Smooth muscle cell (in vitro differentiated cells): ENCODE results near the gene FLT4. TPM values are rescaled to one million over a fixed set of nuclear protein-coding genes. Genes with fewer than 3 reads are reported as not detected.

ENCODE experiments used
- DNase-seq: peaks from one replicate; lab custom pipeline; 2025; ENCODE audit not compliant: unreplicated experiment; lab: John Stamatoyannopoulos, UW
- H2AFZ ChIP-seq: fragments of 200-600 bp; sonication (generic); 2 replicates; pipeline ENCODE4 v1.6.0; 2016; ENCODE audit warnings: antibody characterized with exemption, low read depth, mild to moderate bottlenecking
- H3F3A ChIP-seq: fragments of 200-600 bp; sonication (generic); 2 replicates; pipeline ENCODE4 v1.6.0; 2017; ENCODE audit warnings: antibody characterized with exemption, low read depth
- H3K27ac ChIP-seq: fragments of 200-600 bp; sonication (generic); 2 replicates; pipeline ENCODE4 v1.5.1; 2016; ENCODE audit warnings: low read depth, mild to moderate bottlenecking
- H3K27me3 ChIP-seq: fragments of 200-600 bp; sonication (generic); 2 replicates; pipeline ENCODE4 v1.6.1; 2016; ENCODE audit warnings: low read depth, mild to moderate bottlenecking
- H3K36me3 ChIP-seq: fragments of 200-600 bp; sonication (generic); 2 replicates; pipeline ENCODE4 v1.5.1; 2016; ENCODE audit warnings: low read depth
- H3K4me1 ChIP-seq: fragments of 200-600 bp; sonication (generic); 2 replicates; pipeline ENCODE4 v1.5.1; 2016; ENCODE audit warnings: low read depth
- H3K4me2 ChIP-seq: fragments of 200-600 bp; sonication (generic); 2 replicates; pipeline ENCODE4 v1.6.0; 2016; ENCODE audit warnings: mild to moderate bottlenecking
- H3K4me3 ChIP-seq: fragments of 200-600 bp; sonication (generic); 2 replicates; pipeline ENCODE4 v1.5.1; 2016; ENCODE audit warnings: mild to moderate bottlenecking
- H3K79me2 ChIP-seq: fragments of 200-600 bp; sonication (generic); 2 replicates; pipeline ENCODE4 v1.6.0; 2016; ENCODE audit warnings: low read depth, mild to moderate bottlenecking
- H3K9ac ChIP-seq: fragments of 200-600 bp; sonication (generic); 2 replicates; pipeline ENCODE4 v1.6.0; 2016; ENCODE audit warnings: low read depth
- H3K9me3 ChIP-seq: fragments of 200-600 bp; sonication (generic); replicated peaks from 2 replicates; pipeline ENCODE4 v1.5.1; 2016; ENCODE audit warnings: low read depth
- H4K20me1 ChIP-seq: fragments of 200-600 bp; sonication (generic); 2 replicates; pipeline ENCODE4 v1.6.0; 2016; ENCODE audit warnings: low read depth
- WGBS: methylation state at CpG from one replicate; pipeline ENCODE4 v1.1.7; 2016; ENCODE audit warnings: low lambda C conversion rate; 5-methylcytosine and 5-hydroxymethylcytosine counted together
- polyA plus RNA-seq: library from polyadenylated mRNA; unstranded; fragments of >200 nt; fragmentation: Nextera tagmentation; extraction: Ambion mirVana; gene quantifications from 2 replicates; pipeline ENCODE4 v1.2.1, GENCODE V29; 2016
- total RNA-seq: library from RNA; depleted of rRNA; stranded (reverse); fragments of >200 nt; gene quantifications from 2 replicates; pipeline ENCODE4 v1.2.3, GENCODE V29; 2014
- TF ChIP-seq, protein P1 (sequence below): fragments of 200-600 bp; sonication (generic); IDR thresholded peaks from 2 replicates; pipeline ENCODE4 v1.5.1; 2017; ENCODE audit warnings: borderline replicate concordance, mild to moderate bottlenecking, antibody characterized with exemption; ENCODE audit not compliant: insufficient read depth, poor library complexity, severe bottlenecking

Gene FLT4
- total and polyA plus RNA-seq, 2 experiments from 2014 or later = not detected

DNA sequence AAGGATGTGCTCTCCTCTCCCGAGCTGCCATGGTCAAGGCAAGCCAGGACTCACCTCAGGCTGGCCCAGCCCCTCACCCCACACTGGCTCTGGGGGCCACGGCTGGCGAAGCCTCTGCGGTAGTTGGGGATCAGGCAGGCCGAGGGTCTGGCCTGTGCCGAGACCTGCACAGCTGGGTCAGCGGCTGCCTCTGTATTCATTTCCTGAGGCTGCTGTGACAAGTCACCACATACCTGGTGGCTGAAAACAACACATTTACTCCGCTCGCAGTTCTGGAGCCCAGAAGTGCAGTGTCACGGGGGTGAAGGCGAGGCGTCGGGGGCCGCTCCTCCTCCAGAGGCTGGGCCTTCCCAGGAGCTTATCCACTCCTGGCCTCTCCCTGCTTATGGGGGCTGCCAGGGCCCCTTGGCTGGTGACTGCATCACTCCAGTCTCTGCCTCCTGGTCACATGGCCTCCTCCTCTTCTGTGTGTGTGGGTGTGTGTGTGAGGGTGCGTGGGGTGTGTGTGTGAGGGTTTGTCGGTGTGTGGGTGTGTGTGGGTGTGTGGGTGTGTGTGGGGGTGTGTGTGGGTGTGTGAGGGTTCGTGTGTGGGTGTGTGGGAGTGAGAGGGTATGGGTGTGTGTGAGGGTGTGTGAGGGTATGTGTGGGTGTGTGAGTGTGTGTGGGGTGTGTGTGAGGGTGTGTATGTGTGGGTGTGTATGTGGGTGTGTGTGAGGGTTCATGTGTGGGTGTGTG, 54.9 kb downstream of the FLT4 start:
- Histone ChIP-seq H2AFZ (no peak overlapping the region), H3K4me1 (peaks cover 13% of the 10 kb centered on the region), H3K9ac (no peak overlapping the region), H3K4me2 (no peak overlapping the region), H3K4me3 (no peak overlapping the region), H3F3A (no peaks in the 10 kb centered on the region), H3K27me3 (peaks cover 41% of the 10 kb centered on the region), H3K79me2 (no peaks in the 10 kb centered on the region), H3K36me3 (no peaks in the 10 kb centered on the region), H3K27ac (no peak overlapping the region), H3K9me3 (no peaks in the 10 kb centered on the region), H4K20me1 (no peaks in the 10 kb centered on the region)
- WGBS = 89% methylated on average over 17 of the region's 17 CpGs
- no peak for DNase-seq
- TF ChIP-seq, protein P1, sequence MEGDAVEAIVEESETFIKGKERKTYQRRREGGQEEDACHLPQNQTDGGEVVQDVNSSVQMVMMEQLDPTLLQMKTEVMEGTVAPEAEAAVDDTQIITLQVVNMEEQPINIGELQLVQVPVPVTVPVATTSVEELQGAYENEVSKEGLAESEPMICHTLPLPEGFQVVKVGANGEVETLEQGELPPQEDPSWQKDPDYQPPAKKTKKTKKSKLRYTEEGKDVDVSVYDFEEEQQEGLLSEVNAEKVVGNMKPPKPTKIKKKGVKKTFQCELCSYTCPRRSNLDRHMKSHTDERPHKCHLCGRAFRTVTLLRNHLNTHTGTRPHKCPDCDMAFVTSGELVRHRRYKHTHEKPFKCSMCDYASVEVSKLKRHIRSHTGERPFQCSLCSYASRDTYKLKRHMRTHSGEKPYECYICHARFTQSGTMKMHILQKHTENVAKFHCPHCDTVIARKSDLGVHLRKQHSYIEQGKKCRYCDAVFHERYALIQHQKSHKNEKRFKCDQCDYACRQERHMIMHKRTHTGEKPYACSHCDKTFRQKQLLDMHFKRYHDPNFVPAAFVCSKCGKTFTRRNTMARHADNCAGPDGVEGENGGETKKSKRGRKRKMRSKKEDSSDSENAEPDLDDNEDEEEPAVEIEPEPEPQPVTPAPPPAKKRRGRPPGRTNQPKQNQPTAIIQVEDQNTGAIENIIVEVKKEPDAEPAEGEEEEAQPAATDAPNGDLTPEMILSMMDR = no peak

DNA sequence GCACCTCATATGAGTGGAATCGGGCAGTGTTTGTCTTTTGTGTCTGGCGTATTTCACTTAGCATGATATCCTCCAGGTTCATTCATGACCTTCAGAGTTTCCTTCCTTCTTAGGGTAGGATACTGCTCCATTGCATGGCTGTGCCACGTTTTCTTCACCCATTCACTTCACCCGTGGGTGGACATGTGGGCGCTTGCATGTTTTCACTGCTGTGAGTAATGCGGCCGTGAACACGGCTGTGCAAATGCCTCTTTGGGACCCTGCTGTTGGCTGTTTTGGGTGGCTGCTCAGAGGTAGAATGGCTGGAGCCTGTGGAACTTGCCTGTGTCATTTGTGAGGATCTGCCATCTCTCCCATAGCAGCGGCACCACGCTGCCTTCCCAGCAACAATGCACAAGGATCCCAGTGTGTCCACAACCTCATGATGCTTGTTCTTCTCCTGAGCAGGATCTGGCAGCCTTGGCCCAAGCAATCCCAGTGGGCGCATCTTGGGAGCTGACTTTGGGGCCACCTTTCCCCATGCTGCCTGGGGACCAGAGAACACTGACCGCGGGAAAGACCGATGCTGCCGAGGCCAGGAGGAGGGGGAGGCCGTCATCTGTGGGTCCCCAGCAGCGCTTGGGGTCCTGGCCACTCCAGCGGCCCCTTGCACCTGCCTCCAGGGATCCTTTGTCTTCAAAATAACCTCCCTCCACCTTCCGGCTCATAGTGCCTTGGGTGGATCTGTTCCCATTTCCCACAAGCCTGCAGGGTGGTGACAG, 55.8 kb downstream of the FLT4 start:
- no peak overlapping the region for H3K9ac ChIP-seq
- peaks cover 50% of the 10 kb centered on the region for H3K27me3 ChIP-seq
- no peak overlapping the region for H2AFZ ChIP-seq
- H3K79me2 ChIP-seq = no peaks in the 10 kb centered on the region
- 92% methylated on average over 19 of the region's 19 CpGs for WGBS
- H4K20me1 ChIP-seq = no peaks in the 10 kb centered on the region
- no peaks in the 10 kb centered on the region for H3K36me3 ChIP-seq
- H3K9me3 ChIP-seq = no peaks in the 10 kb centered on the region
- no peak overlapping the region for H3K4me3 ChIP-seq
- H3F3A ChIP-seq = no peaks in the 10 kb centered on the region
- H3K4me2 ChIP-seq = no peak overlapping the region
- H3K27ac ChIP-seq = no peak overlapping the region
- DNase-seq = no peak
- peaks cover 13% of the 10 kb centered on the region for H3K4me1 ChIP-seq
- TF ChIP-seq, protein P1 = no peak

DNA sequence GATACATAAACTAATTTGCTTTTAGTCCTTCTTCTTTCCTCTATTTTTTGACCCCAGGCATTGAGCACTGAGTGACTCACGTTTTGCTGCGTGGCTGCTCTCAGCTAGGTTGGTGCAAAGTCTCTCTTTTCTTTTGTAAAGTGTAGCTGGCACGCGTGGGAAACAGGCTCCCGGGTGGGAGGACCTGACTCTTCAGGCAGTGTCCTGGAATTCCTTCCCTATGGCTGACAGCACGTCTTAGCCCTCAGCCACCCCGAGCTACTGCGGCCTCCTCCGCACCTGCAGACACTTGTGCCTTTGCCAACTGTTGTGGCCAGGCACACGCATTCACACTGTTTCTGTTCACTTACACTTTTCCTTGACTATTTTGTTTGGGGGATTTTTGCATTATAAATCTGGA, 57.2 kb downstream of the FLT4 start:
- Histone ChIP-seq H4K20me1 (no peaks in the 10 kb centered on the region), H3K4me1 (peaks cover 13% of the 10 kb centered on the region), H3K4me3 (no peak overlapping the region), H3K79me2 (no peaks in the 10 kb centered on the region), H2AFZ (no peak overlapping the region), H3K27ac (no peak overlapping the region), H3K27me3 (peaks cover 64% of the 10 kb centered on the region), H3K36me3 (no peaks in the 10 kb centered on the region), H3K4me2 (no peak overlapping the region), H3K9me3 (no peaks in the 10 kb centered on the region), H3K9ac (no peak overlapping the region), H3F3A (no peaks in the 10 kb centered on the region)
- 75% methylated on average over 10 of the region's 10 CpGs for WGBS
- no peak for DNase-seq
- TF ChIP-seq, protein P1 = no peak
